ENCODE measurements around the gene CHST6. TPM values are rescaled to one million over a fixed set of nuclear protein-coding genes. Genes with fewer than 3 reads are reported as not detected.

CHST6 gene
- total and polyA plus RNA-seq, 9 of the 15 experiments (the other 6 are each of a cell fraction or from before 2014, with no cell fraction given), result 0.01 to 0.05 (median 0.02) TPM; not detected in 6

DNA sequence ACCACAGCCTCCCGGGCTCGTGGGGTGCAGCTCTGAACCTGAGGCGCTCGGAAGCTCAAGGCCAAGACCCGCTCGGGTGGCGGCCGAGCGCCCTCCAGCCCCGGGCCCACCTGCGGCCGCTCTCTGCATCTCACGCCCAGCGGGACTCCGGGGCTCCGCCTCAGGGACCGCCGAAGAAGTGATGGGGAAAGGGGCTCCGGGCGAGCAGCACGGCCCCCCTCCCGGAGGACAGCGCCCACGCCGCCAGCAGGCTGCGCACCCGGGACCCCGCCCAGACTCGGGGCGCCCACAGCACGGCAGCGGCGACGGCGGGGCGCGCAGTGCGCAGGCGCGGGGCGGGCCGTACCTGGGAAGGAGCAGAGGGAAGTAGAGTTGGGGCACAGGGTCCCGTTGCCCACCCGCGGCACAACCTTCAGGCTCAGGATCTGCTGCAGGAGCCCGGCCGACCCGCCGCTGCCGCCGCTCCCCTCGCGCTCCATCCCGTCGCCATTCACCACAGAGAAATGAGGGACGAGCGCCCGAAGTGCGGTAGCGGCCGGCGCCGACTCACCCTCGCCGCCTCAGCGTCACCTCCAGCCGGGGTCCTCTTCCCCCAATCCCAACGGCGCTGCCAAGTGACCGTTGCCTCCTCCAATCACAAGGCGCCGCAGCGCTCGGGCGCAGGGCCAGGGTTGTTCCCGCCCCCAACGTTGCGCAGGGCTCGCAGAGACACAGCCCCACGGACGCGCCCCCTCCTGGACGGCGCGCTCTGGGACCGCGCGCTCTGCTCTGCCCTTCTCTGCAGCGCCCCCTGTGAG lies 30.9 kb downstream of the CHST6 start, which contains the start of gene TMEM170A (continued):
- TF ChIP-seq, protein P1, sequence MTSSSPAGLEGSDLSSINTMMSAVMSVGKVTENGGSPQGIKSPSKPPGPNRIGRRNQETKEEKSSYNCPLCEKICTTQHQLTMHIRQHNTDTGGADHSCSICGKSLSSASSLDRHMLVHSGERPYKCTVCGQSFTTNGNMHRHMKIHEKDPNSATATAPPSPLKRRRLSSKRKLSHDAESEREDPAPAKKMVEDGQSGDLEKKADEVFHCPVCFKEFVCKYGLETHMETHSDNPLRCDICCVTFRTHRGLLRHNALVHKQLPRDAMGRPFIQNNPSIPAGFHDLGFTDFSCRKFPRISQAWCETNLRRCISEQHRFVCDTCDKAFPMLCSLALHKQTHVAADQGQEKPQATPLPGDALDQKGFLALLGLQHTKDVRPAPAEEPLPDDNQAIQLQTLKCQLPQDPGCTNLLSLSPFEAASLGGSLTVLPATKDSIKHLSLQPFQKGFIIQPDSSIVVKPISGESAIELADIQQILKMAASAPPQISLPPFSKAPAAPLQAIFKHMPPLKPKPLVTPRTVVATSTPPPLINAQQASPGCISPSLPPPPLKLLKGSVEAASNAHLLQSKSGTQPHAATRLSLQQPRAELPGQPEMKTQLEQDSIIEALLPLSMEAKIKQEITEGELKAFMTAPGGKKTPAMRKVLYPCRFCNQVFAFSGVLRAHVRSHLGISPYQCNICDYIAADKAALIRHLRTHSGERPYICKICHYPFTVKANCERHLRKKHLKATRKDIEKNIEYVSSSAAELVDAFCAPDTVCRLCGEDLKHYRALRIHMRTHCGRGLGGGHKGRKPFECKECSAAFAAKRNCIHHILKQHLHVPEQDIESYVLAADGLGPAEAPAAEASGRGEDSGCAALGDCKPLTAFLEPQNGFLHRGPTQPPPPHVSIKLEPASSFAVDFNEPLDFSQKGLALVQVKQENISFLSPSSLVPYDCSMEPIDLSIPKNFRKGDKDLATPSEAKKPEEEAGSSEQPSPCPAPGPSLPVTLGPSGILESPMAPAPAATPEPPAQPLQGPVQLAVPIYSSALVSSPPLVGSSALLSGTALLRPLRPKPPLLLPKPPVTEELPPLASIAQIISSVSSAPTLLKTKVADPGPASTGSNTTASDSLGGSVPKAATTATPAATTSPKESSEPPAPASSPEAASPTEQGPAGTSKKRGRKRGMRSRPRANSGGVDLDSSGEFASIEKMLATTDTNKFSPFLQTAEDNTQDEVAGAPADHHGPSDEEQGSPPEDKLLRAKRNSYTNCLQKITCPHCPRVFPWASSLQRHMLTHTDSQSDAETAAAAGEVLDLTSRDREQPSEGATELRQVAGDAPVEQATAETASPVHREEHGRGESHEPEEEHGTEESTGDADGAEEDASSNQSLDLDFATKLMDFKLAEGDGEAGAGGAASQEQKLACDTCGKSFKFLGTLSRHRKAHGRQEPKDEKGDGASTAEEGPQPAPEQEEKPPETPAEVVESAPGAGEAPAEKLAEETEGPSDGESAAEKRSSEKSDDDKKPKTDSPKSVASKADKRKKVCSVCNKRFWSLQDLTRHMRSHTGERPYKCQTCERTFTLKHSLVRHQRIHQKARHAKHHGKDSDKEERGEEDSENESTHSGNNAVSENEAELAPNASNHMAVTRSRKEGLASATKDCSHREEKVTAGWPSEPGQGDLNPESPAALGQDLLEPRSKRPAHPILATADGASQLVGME (CRISPR knock-in tag; IDR thresholded peaks at IDR 0.05), result peak; percentile 46; the same call in 1 of the 2 replicates
- no peak for TF ChIP-seq PHB (CRISPR knock-in tag; IDR thresholded peaks at IDR 0.05)
- no peak for TF ChIP-seq ZNF586 (CRISPR knock-in tag; conservative IDR thresholded peaks at IDR 0.05)
- TF ChIP-seq, protein P2, sequence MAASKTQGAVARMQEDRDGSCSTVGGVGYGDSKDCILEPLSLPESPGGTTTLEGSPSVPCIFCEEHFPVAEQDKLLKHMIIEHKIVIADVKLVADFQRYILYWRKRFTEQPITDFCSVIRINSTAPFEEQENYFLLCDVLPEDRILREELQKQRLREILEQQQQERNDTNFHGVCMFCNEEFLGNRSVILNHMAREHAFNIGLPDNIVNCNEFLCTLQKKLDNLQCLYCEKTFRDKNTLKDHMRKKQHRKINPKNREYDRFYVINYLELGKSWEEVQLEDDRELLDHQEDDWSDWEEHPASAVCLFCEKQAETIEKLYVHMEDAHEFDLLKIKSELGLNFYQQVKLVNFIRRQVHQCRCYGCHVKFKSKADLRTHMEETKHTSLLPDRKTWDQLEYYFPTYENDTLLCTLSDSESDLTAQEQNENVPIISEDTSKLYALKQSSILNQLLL (CRISPR knock-in tag; IDR thresholded peaks at IDR 0.05; ENCODE audit: borderline replicate concordance), result no peak
- 0 out of 2 replicates have a peak, but pooled peaks have one; percentile 10 for TF ChIP-seq E2F3 (CRISPR knock-in tag; IDR thresholded peaks at IDR 0.05)
- TF ChIP-seq, protein P3, sequence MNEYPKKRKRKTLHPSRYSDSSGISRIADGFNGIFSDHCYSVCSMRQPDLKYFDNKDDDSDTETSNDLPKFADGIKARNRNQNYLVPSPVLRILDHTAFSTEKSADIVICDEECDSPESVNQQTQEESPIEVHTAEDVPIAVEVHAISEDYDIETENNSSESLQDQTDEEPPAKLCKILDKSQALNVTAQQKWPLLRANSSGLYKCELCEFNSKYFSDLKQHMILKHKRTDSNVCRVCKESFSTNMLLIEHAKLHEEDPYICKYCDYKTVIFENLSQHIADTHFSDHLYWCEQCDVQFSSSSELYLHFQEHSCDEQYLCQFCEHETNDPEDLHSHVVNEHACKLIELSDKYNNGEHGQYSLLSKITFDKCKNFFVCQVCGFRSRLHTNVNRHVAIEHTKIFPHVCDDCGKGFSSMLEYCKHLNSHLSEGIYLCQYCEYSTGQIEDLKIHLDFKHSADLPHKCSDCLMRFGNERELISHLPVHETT (CRISPR knock-in tag; conservative IDR thresholded peaks at IDR 0.05 in 1 of 2, IDR thresholded peaks at IDR 0.05 in 1 of 2), result no peak
- TF ChIP-seq NFYB (IDR thresholded peaks at IDR 0.05; ENCODE audit: extremely low read depth, insufficient read length), result peak; percentile 86
- peak; percentile 80 for TF ChIP-seq ZFX (CRISPR knock-in tag; IDR thresholded peaks at IDR 0.05)
- TF ChIP-seq CBX5 (IDR thresholded peaks at IDR 0.05; ENCODE audit: borderline replicate concordance, low read depth), result peak; percentile 66; the same call in 1 of the 2 replicates
- no peak for TF ChIP-seq ZNF436 (CRISPR knock-in tag; IDR thresholded peaks at IDR 0.05)
- TF ChIP-seq ZNF551 (CRISPR knock-in tag; IDR thresholded peaks at IDR 0.05), result no peak
- TF ChIP-seq MTF1 (CRISPR knock-in tag; IDR thresholded peaks at IDR 0.05; ENCODE audit: borderline replicate concordance), result no peak
- TF ChIP-seq CAMTA2 (CRISPR knock-in tag; conservative IDR thresholded peaks at IDR 0.05), result no peak
- TF ChIP-seq SMAD3 (CRISPR knock-in tag; conservative IDR thresholded peaks at IDR 0.05), result no peak
- no peak for TF ChIP-seq RBM14 (IDR thresholded peaks at IDR 0.05; ENCODE audit: borderline replicate concordance, insufficient read depth, low read depth, low read length)
- TF ChIP-seq, protein P4, sequence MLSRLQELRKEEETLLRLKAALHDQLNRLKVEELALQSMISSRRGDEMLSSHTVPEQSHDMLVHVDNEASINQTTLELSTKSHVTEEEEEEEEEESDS (CRISPR knock-in tag; IDR thresholded peaks at IDR 0.05), result no peak
- TF ChIP-seq TAL1 (IDR thresholded peaks at IDR 0.05), result no peak

Measured in K562 (cell line).